Spleen (tissue), 11 donors: ENCODE results near the gene HEATR9. TPM values are rescaled to one million over a fixed set of nuclear protein-coding genes. Genes with fewer than 3 reads are reported as not detected.

Experiments used
- DNase-seq: peaks from one replicate; pipeline ENCODE4 v3.0.0-alpha.2; 2020
- H3K27ac ChIP-seq, 8 donors: fragments of 200-600 bp; sonication (generic) in 7 of 8; 1 replicate in 4 of 8; 2 replicates in 4 of 8; pipeline versions ENCODE4 v1.5.0 to v1.8.0; 2016 to 2021; ENCODE audit warnings: inconsistent platforms in 4 of 8, mild to moderate bottlenecking in 4 of 8, moderate library complexity in 1 of 8
- H3K27me3 ChIP-seq, 7 donors: fragments of 200-600 bp; sonication (generic) in 6 of 7; replicated peaks in 1 of 7; 1 replicate in 4 of 7; 2 replicates in 3 of 7; pipeline versions ENCODE4 v1.5.0 to v1.8.0; 2016 to 2021; ENCODE audit warnings: inconsistent platforms in 3 of 7, mild to moderate bottlenecking in 1 of 7
- H3K36me3 ChIP-seq, 6 donors: fragments of 200-600 bp; sonication (generic) in 5 of 6; 1 replicate in 4 of 6; 2 replicates in 2 of 6; pipeline versions ENCODE4 v1.5.0 to v1.8.0; 2016 to 2021; ENCODE audit warnings: inconsistent platforms in 2 of 6
- H3K4me1 ChIP-seq, 6 donors: fragments of 200-600 bp; sonication (generic) in 5 of 6; 1 replicate in 3 of 6; 2 replicates in 3 of 6; pipeline versions ENCODE4 v1.5.0 to v1.8.0; 2016 to 2021; ENCODE audit warnings: inconsistent platforms in 3 of 6
- H3K4me3 ChIP-seq, 8 donors: fragments of 200-600 bp; sonication (generic) in 7 of 8; 1 replicate in 4 of 8; 2 replicates in 4 of 8; pipeline versions ENCODE4 v1.5.0 to v1.8.0; 2016 to 2021; ENCODE audit warnings: inconsistent platforms in 4 of 8, mild to moderate bottlenecking in 4 of 8, moderate library complexity in 2 of 8
- H3K9me3 ChIP-seq, 8 donors: fragments of 200-600 bp; sonication (generic) in 7 of 8; 1 replicate in 4 of 8; 2 replicates in 4 of 8; pipeline versions ENCODE4 v1.5.0 to v1.8.0; 2016 to 2021; ENCODE audit warnings: inconsistent platforms in 4 of 8
- CTCF ChIP-seq, 11 experiments: fragments of 200-600 bp in 7 of 11; fragments of 450-650 bp in 4 of 11; sonication (generic) in 4 of 11; IDR thresholded peaks in 8 of 11; conservative IDR thresholded peaks in 3 of 11; 1 replicate in 7 of 11; 2 replicates in 4 of 11; pipeline versions ENCODE4 v1.4.0 to v1.8.0; 2016 to 2021; ENCODE audit warnings: antibody characterized with exemption in 11 of 11, inconsistent platforms in 4 of 11, mild to moderate bottlenecking in 1 of 11
- POLR2A ChIP-seq, 3 donors: fragments of 450-650 bp; IDR thresholded peaks; one replicate each; pipeline ENCODE4 v1.5.1; 2017; ENCODE audit warnings: antibody characterized with exemption in 3 of 3, mild to moderate bottlenecking in 1 of 3
- POLR2AphosphoS5 ChIP-seq, 3 donors: sonication (generic); formaldehyde crosslinking; IDR thresholded peaks; one replicate each; pipeline ENCODE4 v1.5.1; 2017; ENCODE audit warnings: antibody characterized with exemption in 3 of 3
- WGBS, 5 donors: extraction: QIAGEN DNeasy Blood & Tissue Kit in 3 of 5; methylation state at CpG; one replicate each; pipeline versions ENCODE4 v1.1.5 to v1.1.7; 2013 to 2018; 5-methylcytosine and 5-hydroxymethylcytosine counted together
- intact Hi-C: fragments of 100-400 bp; cut with DNase I; formaldehyde crosslinking; loops from one replicate; pipeline ENCODE4 v1.15.0; 2023; ENCODE audit warnings: low total_unique reads
- polyA plus RNA-seq, 3 donors: library from polyadenylated mRNA; stranded (reverse); fragments of 200-250 nt; gene quantifications; one replicate each; pipeline ENCODE4 v1.2.1, GENCODE V29; 2013
- total RNA-seq, 7 donors: library from RNA; depleted of rRNA in 3 of 7; stranded (reverse); fragments of >200 nt in 3 of 7; fragmentation: NEBNext Ultra II Directional in 4 of 7; extraction: Animal tissue kit (Norgen Biotek cat#: 25700) in 4 of 7; gene quantifications; one replicate each; pipeline versions ENCODE4 v1.1.0 to v1.2.1, GENCODE V29; 2016 to 2021
- donor health status: healthy with polysubstance abuse.
- donor health status: DM: no; HTN: no; CAD: no; lungs with moderate emphysema.
- donor health status: DM: no; HTN: no; CAD: no.
- donor health status: Bipolar disorder and iron deficiency.
- donor health status: healthy.
- donor health status: DM: no; HTN: no; CAD: no.
- donor health status: DM: yes; HTN: yes; CAD: no.

The HEATR9 gene
- total and polyA plus RNA-seq, 10 donors, result 0.05 to 0.92 (median 0.49) TPM

GRCh38 chr17:35889818-35890773 is 21.4 kb upstream of the HEATR9 start:
- H3K27ac ChIP-seq, result peak overlapping the region; percentile 41 to 84 (median 50)
- no peaks in the 10 kb centered on the region for H3K9me3 ChIP-seq
- H3K4me3 ChIP-seq, result no peak overlapping the region
- H3K27me3 ChIP-seq, result no peaks in the 10 kb centered on the region
- intact Hi-C loops, result no loop called here
- TF ChIP-seq POLR2A (IDR thresholded peaks at IDR 0.05) (no peak), POLR2AphosphoS5 (IDR thresholded peaks at IDR 0.05) (no peak), CTCF (IDR thresholded peaks at IDR 0.05 in 8 of 11, conservative IDR thresholded peaks at IDR 0.05 in 3 of 11) (no peak)
- WGBS, 5 donors, result 56 to 88% (median 75%) methylated on average over 2 of the region's 2 CpGs
- no peak for DNase-seq
- peaks cover 0 to 50% (median 25%) of the 10 kb centered on the region in 6 donors for H3K4me1 ChIP-seq
- H3K36me3 ChIP-seq, result no peaks in the 10 kb centered on the region

- H3K4me3 ChIP-seq, result no peak overlapping the region
- peak overlapping the region in 6 of 8 donors; percentile 42 to 84 (median 58) for H3K27ac ChIP-seq
- H3K27me3 ChIP-seq, result no peaks in the 10 kb centered on the region
- intact Hi-C loops, result no loop called here
- DNase-seq, result no peak
- no peaks in the 10 kb centered on the region for H3K9me3 ChIP-seq
- peaks cover 0 to 50% (median 25%) of the 10 kb centered on the region in 6 donors for H3K4me1 ChIP-seq
- no peak for TF ChIP-seq POLR2AphosphoS5 (IDR thresholded peaks at IDR 0.05)
- TF ChIP-seq POLR2A (IDR thresholded peaks at IDR 0.05), result no peak
- H3K36me3 ChIP-seq, result no peaks in the 10 kb centered on the region
- WGBS, 5 donors, result 67 to 91% (median 75%) methylated on average over 2 of the region's 2 CpGs
These were observed 20.6 kb upstream of the HEATR9 start for GRCh38 chr17:35889241-35889640.

- TF ChIP-seq POLR2A (IDR thresholded peaks at IDR 0.05), result no peak
- no peak for TF ChIP-seq CTCF (IDR thresholded peaks at IDR 0.05 in 8 of 11, conservative IDR thresholded peaks at IDR 0.05 in 3 of 11)
- TF ChIP-seq POLR2AphosphoS5 (IDR thresholded peaks at IDR 0.05), result peak; percentile 68 to 91 (median 72)
- H3K36me3 ChIP-seq, result no peaks in the 10 kb centered on the region
- WGBS, 5 donors, result 30 to 59% (median 50%) methylated on average over 11 of the region's 11 CpGs
- H3K9me3 ChIP-seq, result no peaks in the 10 kb centered on the region
- intact Hi-C loops, result no loop called here
- peak within 1 kb of the TSS; percentile 21 to 84 (median 72) for H3K27ac ChIP-seq
- H3K4me3 ChIP-seq, result peak within 1 kb of the TSS in 7 of 8 donors; percentile 8 to 69 (median 32)
- H3K4me1 ChIP-seq, result peaks cover 0 to 43% (median 19%) of the 10 kb centered on the region in 6 donors
- peaks cover 0 to 8% (median 0%) of the 10 kb centered on the region in 7 donors for H3K27me3 ChIP-seq
- peak; percentile 82 for DNase-seq
These were observed 11.3 kb upstream of the HEATR9 start, which contains the start of gene CCL5 for GRCh38 chr17:35879773-35880654. TSS of gene CCL5 (minus strand) at chr17:35880360.

- intact Hi-C loops, result no loop called here
- H3K9me3 ChIP-seq, result no peaks in the 10 kb centered on the region
- peak overlapping the region in 5 of 8 donors; percentile 65 to 84 (median 72) for H3K27ac ChIP-seq
- H3K4me1 ChIP-seq, result peaks cover 0 to 53% (median 23%) of the 10 kb centered on the region in 6 donors
- WGBS, 5 donors, result 71 to 83% (median 75%) methylated on average over 4 of the region's 4 CpGs
- peak overlapping the region in 7 of 8 donors; percentile 2 to 69 (median 28) for H3K4me3 ChIP-seq
- peaks cover 0 to 3% (median 0%) of the 10 kb centered on the region in 6 donors for H3K36me3 ChIP-seq
- DNase-seq, result no peak
- H3K27me3 ChIP-seq, result peaks cover 0 to 8% (median 0%) of the 10 kb centered on the region in 7 donors
- TF ChIP-seq CTCF (IDR thresholded peaks at IDR 0.05 in 8 of 11, conservative IDR thresholded peaks at IDR 0.05 in 3 of 11), result no peak
- TF ChIP-seq POLR2AphosphoS5 (IDR thresholded peaks at IDR 0.05), result no peak
- TF ChIP-seq POLR2A (IDR thresholded peaks at IDR 0.05), result no peak
These were observed 9.7 kb upstream of the HEATR9 start for GRCh38 chr17:35878361-35878760.
